ENCODE data around the gene CD226.
"Not testable (repeated sequence)": the region's sequence is repeated elsewhere in the genome, so short reads cannot be mapped to it uniquely, and the experiment has no call there.

The CD226 gene

GRCh38 chr18:69947361-69948133, at the start of gene CD226:
Gene CD226 (minus strand): TSS chr18:69947873. CDS start chr18:69947406, 467 bp downstream.
- DNase-seq (ENCODE audit: low read depth) = no peak

- DNase-seq (ENCODE audit: low read depth) = no peak
Observed at GRCh38 chr18:69996951-69997798, 49.5 kb upstream of the CD226 start.

GRCh38 chr18:69996417-69996816, 48.7 kb upstream of the CD226 start:
- DNase-seq (ENCODE audit: low read depth) = no peak

GRCh38 chr18:69995774-69996173, 48.1 kb upstream of the CD226 start:
- no peak for DNase-seq (ENCODE audit: low read depth)

- no peak for DNase-seq (ENCODE audit: low read depth)
Observed at GRCh38 chr18:69992776-69993175, 45.1 kb upstream of the CD226 start.

- no peak for DNase-seq (ENCODE audit: low read depth)
Observed at GRCh38 chr18:69987870-69988269, 40.2 kb upstream of the CD226 start.

- no peak for DNase-seq (ENCODE audit: low read depth)
Observed at GRCh38 chr18:69985239-69985638, 37.6 kb upstream of the CD226 start.

GRCh38 chr18:69982417-69982816, 34.7 kb upstream of the CD226 start:
- no peak for DNase-seq (ENCODE audit: low read depth)

- no peak for DNase-seq (ENCODE audit: low read depth)
Observed at GRCh38 chr18:69981948-69982347, 34.3 kb upstream of the CD226 start.

- no peak for DNase-seq (ENCODE audit: low read depth)
Observed at GRCh38 chr18:69980982-69981804, 33.5 kb upstream of the CD226 start.

- DNase-seq (ENCODE audit: low read depth) = no peak
Observed at GRCh38 chr18:69980509-69980908, 32.8 kb upstream of the CD226 start.

- DNase-seq (ENCODE audit: low read depth) = no peak
Observed at GRCh38 chr18:69978732-69979715, 31.4 kb upstream of the CD226 start.

GRCh38 chr18:69975294-69975693, 27.6 kb upstream of the CD226 start:
- not testable (repeated sequence) for DNase-seq (ENCODE audit: low read depth)

GRCh38 chr18:69974365-69974764, 26.7 kb upstream of the CD226 start:
- DNase-seq (ENCODE audit: low read depth) = no peak

GRCh38 chr18:69969491-69969890, 21.8 kb upstream of the CD226 start:
- no peak for DNase-seq (ENCODE audit: low read depth)

GRCh38 chr18:69968039-69968438, 20.4 kb upstream of the CD226 start:
- DNase-seq (ENCODE audit: low read depth) = no peak

- DNase-seq (ENCODE audit: low read depth) = no peak
Observed at GRCh38 chr18:69963196-69963595, 15.5 kb upstream of the CD226 start.

- DNase-seq (ENCODE audit: low read depth) = no peak
Observed at GRCh38 chr18:69961718-69962117, 14.0 kb upstream of the CD226 start.

GRCh38 chr18:69958422-69958821, 10.7 kb upstream of the CD226 start:
- DNase-seq (ENCODE audit: low read depth) = no peak

GRCh38 chr18:69957747-69958146, 10.1 kb upstream of the CD226 start:
- no peak for DNase-seq (ENCODE audit: low read depth)

Data from stimulated activated CD8-positive, alpha-beta memory T cell treated with anti-CD3 and anti-CD28 coated beads, Interleukin-7, amount 100 ng/mL, for 24 hours (primary cell).